SK-MEL-5 (cell line): ENCODE results near the gene ERC2. TPM values are rescaled to one million over a fixed set of nuclear protein-coding genes. Genes with fewer than 3 reads are reported as not detected.

ENCODE experiments used
- DNase-seq: peaks from one replicate; pipeline ENCODE4 v3.0.0-alpha.2; 2016; ENCODE audit warnings: low read depth, low spot score
- in situ Hi-C: cut with HindIII; loops from 2 replicates; pipeline ENCODE4 v1.10.0; 2016; ENCODE audit warnings: low sequenced_read_pairs, high pct_unique_total_duplicates, low pct_unique_long_range_greater_than_20kb
- total RNA-seq: library from RNA; depleted of rRNA; stranded (reverse); fragments of >200 nt; shearing (Covaris generic); gene quantifications from 2 replicates; pipeline ENCODE4 v1.2.3, GENCODE V29; 2014

ERC2 gene
- total RNA-seq, 1 experiment from 2014 or later, result 0.50 TPM

GRCh38 chr3:55742022-55742831 lies 726.0 kb downstream of the ERC2 start:
- no peak for DNase-seq

GRCh38 chr3:55737186-55737585 lies 731.1 kb downstream of the ERC2 start:
- in situ Hi-C loops, result no loop called here
- no peak for DNase-seq

More at GRCh38 chr3:55742022-55742831, 726.0 kb downstream of the ERC2 start:
- in situ Hi-C loops, result no loop called here

- in situ Hi-C loops, result no loop called here
Observed at GRCh38 chr3:55735976-55736375, 732.3 kb downstream of the ERC2 start.

GRCh38 chr3:55731741-55732140 lies 736.5 kb downstream of the ERC2 start:
- DNase-seq, result no peak
- in situ Hi-C loops, result no loop called here

More at GRCh38 chr3:55735976-55736375, 732.3 kb downstream of the ERC2 start:
- no peak for DNase-seq

GRCh38 chr3:55729546-55729945 lies 738.7 kb downstream of the ERC2 start:
- peak; percentile 24 for DNase-seq
- in situ Hi-C loops, result no loop called here

- in situ Hi-C loops, result no loop called here
- DNase-seq, result no peak
Observed at GRCh38 chr3:55728461-55729100, 739.7 kb downstream of the ERC2 start.

GRCh38 chr3:55726501-55726775 lies 741.8 kb downstream of the ERC2 start:
- in situ Hi-C loops, result no loop called here
- DNase-seq, result no peak

GRCh38 chr3:55725681-55726500 lies 742.4 kb downstream of the ERC2 start:
- in situ Hi-C loops, result no loop called here
- no peak for DNase-seq

GRCh38 chr3:55724821-55725220 lies 743.4 kb downstream of the ERC2 start:
- in situ Hi-C loops, result no loop called here
- no peak for DNase-seq

GRCh38 chr3:55724407-55724784 lies 743.9 kb downstream of the ERC2 start:
- DNase-seq, result no peak
- in situ Hi-C loops, result no loop called here

GRCh38 chr3:55723653-55724406 lies 744.4 kb downstream of the ERC2 start:
- peak; percentile 17 for DNase-seq
- in situ Hi-C loops, result no loop called here

- peak; percentile 34 for DNase-seq
- in situ Hi-C loops, result no loop called here
Observed at GRCh38 chr3:55721716-55722484, 746.4 kb downstream of the ERC2 start.

- in situ Hi-C loops, result no loop called here
- peak; percentile 38 for DNase-seq
Observed at GRCh38 chr3:55720614-55721013, 747.7 kb downstream of the ERC2 start.

GRCh38 chr3:55719508-55719907 lies 748.8 kb downstream of the ERC2 start:
- in situ Hi-C loops, result no loop called here
- DNase-seq, result no peak

- no peak for DNase-seq
- in situ Hi-C loops, result no loop called here
Observed at GRCh38 chr3:55719006-55719405, 749.3 kb downstream of the ERC2 start.

- DNase-seq, result no peak
- in situ Hi-C loops, result no loop called here
Observed at GRCh38 chr3:55718521-55718921, 749.7 kb downstream of the ERC2 start.

- in situ Hi-C loops, result no loop called here
- DNase-seq, result no peak
Observed at GRCh38 chr3:55718074-55718473, 750.2 kb downstream of the ERC2 start.
